Tibial nerve (tissue), 4 donors: ENCODE measurements around the gene PLA1A.

Experiments used
- CTCF ChIP-seq, 5 experiments: fragments of 200-600 bp in 3 of 5; fragments of 450-650 bp in 2 of 5; sonication (generic) in 3 of 5; IDR thresholded peaks; one replicate each; pipeline ENCODE4 v1.5.1; 2016 to 2019; ENCODE audit warnings: antibody characterized with exemption in 5 of 5, mild to moderate bottlenecking in 3 of 5, moderate library complexity in 2 of 5
- EP300 ChIP-seq, 2 donors: sonication (generic); formaldehyde crosslinking; IDR thresholded peaks; one replicate each; pipeline ENCODE4 v1.6.1; 2017; ENCODE audit warnings: antibody characterized with exemption in 2 of 2, mild to moderate bottlenecking in 1 of 2
- POLR2A ChIP-seq, 2 donors: fragments of 450-650 bp; IDR thresholded peaks; one replicate each; pipeline ENCODE4 v1.6.1; 2017; ENCODE audit warnings: antibody characterized with exemption in 2 of 2, mild to moderate bottlenecking in 2 of 2, moderate library complexity in 2 of 2

DNA sequence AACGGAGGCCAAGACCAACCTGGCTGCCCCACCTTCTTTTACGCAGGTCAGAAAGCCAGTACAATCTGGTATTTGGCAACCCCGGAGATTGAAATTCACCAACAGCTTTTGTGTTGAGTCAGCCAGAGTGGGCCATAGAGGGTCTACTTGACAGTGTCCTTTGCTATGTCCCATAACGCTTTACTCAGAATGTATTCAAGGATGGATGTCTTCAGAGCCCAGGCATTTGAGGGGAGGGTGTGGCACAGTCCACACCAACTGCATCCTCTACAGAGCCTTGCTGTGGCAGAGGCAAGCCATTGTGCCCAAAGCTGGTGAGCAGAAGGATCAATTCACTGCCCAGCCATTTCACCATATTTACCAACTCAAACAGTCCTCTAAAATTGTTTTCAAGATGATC is 18.4 kb downstream of the PLA1A start:
- no peak for TF ChIP-seq CTCF (IDR thresholded peaks at IDR 0.05)
- no peak for TF ChIP-seq POLR2A (IDR thresholded peaks at IDR 0.05)
- no peak for TF ChIP-seq EP300 (IDR thresholded peaks at IDR 0.05)
